HG03521 (cell line): Measurements from ENCODE around the gene ICA1.
"Not testable (repeated sequence)": the region's sequence is repeated elsewhere in the genome, so short reads cannot be mapped to it uniquely, and the experiment has no call there.

Experiments used
- ATAC-seq: cut with Tn5 transposase; IDR thresholded peaks from one replicate; pipeline ENCODE4 v1.9.1; 2021; ENCODE audit warnings: mild to moderate bottlenecking, moderate library complexity; ENCODE audit not compliant: unreplicated experiment

The ICA1 gene

GRCh38 chr7:8109196-8110022 lies 152.6 kb downstream of the ICA1 start:
- no peak for ATAC-seq

DNA sequence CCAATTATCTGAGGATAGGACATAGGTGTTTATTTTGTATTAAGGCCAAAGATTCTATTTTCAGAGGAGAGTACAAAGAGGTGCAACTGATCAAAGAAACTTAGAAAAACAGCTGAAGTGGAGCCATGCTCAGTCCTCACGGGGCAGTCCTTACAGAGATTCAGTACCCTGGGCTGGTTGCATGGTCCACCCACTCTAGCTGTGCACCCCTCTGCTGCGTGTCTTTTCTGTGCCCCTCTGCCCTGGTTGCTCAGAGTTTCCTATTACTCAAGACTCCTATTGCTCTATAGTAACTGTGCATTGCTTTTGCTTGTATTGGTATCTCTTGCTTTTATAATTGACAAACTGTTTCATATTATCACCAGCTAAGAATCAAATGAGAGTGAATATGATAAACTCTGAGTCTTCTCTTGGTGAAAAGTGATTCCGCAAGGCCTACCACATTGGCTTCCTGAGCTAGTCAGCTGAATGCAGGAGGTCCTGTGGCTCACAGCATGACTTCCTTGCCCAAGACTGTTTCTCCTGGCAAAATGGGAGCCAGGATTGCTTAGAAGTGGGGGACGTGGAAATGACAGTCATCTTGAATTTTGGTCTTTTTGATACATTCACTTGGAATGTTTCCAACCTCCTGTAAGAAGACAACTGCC lies 156.4 kb downstream of the ICA1 start:
- ATAC-seq, result no peak

DNA sequence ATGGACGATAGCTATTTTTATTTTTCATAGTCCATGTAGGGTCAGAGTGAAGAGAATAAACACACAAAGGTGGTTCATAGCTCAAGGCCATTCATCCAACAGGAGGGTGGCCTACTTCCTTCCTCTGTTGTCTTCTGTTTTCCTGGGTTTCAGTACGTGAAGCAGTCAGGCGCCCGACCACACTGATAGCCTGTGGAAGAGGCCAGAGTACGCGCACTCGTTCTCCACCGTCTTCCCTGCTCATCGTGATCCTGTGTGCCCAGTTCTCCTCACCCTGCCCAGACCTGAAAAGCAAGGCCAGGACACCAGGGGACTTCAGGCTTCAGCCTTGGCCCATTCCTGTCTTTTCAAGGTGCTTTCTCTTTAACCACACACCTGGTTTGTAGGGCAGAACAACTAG lies 158.7 kb downstream of the ICA1 start:
- ATAC-seq, result no peak

DNA sequence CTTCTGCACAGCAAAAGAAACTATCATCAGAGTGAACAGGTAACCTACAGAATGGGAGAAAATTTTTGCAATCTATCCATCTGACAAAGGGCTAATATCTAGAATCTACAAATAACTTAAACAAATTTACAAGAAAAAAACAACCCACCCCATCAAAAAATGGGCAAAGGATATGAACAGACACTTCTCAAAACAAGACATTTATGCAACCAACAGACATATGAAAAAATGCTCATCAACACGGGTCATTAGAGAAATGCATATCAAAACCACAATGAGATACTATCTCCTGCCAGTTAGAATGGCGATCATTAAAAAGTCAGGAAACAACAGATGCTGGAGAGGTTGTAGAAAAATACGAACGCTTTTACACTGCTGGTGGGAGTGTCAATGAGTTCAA lies 160.7 kb downstream of the ICA1 start:
- not testable (repeated sequence) for ATAC-seq

GRCh38 chr7:8094164-8095140 lies 167.5 kb downstream of the ICA1 start:
- no peak for ATAC-seq

GRCh38 chr7:8092140-8092539 lies 169.8 kb downstream of the ICA1 start:
- no peak for ATAC-seq

DNA sequence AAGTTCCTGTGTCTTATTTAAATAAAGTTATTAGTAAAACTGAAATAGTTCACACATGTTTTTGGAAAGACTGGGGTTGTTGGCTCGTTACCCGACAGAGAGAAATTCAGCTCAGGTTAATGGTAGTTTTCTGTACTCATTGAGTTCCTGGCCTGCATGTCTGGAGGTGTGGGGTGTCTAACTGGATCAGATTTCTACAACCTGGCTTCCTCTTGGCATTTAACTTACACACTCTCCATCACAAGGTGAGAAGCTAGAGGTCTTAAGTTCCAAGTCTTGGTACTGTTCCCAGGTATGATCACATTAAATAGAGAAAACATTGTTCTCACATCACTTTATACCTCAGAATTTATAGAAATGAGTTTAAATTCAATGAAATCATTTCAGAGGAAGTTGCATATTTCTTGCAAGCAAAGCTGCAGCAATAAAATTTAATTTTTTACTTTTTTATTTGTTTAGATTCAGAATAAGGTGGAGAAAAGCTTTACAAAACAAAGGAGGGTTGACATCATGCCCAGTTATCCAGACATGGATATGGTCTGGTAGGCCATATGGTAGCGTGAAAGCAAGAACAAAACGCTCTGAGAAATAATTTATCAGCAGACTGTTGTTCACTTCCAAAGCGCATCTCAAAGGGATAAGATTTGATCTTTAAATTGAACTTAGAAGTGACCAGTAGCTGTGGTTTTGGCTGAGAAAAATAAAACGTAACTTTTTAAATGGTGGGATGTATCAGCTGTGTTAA lies 172.8 kb downstream of the ICA1 start:
- ATAC-seq, result no peak

- ATAC-seq, result no peak
Measured at GRCh38 chr7:8086239-8086638, 175.7 kb downstream of the ICA1 start.

- no peak for ATAC-seq
Measured at GRCh38 chr7:8085420-8085819, 176.5 kb downstream of the ICA1 start.

DNA sequence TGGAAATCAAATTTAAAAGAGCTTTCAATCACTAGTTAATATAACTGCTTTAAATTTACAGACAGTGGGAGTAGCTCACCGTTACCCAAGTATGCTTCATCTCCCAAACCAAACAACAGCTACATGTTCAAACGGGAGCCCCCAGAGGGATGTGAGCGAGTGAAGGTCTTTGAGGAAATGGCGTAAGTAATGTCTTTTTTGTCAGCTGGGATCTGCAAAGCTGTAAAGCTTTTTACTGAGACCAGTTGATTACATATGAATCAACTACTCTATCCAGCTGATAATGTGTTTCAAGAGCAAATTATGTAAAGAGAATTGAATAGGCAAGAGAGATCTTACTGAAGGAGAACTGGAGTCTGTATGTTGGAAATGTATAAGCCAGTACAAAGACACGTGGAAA lies 177.1 kb downstream of the ICA1 start:
- ATAC-seq, result no peak

GRCh38 chr7:8082762-8083161 lies 179.2 kb downstream of the ICA1 start:
- no peak for ATAC-seq

GRCh38 chr7:8078418-8078817 lies 183.5 kb downstream of the ICA1 start:
- ATAC-seq, result no peak

DNA sequence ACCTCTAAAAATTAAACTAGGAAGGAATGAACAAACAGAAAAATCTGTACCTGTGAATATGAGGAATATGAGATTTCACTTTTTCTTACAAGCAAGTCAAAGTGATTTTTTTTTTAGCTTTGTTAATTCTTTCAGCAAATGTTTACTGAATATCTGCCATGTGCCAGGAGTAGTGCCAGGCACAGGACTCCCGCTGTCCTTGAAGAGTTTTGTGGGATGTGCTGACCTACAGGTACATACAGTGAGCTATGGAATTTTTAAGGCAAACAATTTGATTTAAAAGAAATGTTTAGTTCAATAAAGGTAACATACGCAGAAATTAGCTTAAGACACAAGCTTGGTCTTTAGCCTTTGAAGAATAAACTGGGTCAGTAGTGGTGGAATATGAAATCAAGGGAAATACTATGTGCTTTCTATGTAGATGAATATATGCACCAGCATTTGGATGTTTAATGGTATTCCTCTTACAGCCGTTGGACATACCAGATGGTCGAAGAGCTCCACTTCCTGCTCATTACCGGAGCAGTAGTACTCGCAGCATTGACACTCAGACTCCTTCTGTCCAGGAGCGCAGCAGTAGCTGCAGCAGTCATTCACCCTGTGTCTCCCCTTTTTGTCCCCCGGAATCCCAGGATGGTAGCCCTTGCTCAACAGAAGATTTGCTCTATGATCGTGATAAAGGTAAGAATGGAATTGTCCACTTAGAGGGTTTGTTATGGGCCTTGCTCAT lies 191.4 kb downstream of the ICA1 start:
- ATAC-seq, result no peak

DNA sequence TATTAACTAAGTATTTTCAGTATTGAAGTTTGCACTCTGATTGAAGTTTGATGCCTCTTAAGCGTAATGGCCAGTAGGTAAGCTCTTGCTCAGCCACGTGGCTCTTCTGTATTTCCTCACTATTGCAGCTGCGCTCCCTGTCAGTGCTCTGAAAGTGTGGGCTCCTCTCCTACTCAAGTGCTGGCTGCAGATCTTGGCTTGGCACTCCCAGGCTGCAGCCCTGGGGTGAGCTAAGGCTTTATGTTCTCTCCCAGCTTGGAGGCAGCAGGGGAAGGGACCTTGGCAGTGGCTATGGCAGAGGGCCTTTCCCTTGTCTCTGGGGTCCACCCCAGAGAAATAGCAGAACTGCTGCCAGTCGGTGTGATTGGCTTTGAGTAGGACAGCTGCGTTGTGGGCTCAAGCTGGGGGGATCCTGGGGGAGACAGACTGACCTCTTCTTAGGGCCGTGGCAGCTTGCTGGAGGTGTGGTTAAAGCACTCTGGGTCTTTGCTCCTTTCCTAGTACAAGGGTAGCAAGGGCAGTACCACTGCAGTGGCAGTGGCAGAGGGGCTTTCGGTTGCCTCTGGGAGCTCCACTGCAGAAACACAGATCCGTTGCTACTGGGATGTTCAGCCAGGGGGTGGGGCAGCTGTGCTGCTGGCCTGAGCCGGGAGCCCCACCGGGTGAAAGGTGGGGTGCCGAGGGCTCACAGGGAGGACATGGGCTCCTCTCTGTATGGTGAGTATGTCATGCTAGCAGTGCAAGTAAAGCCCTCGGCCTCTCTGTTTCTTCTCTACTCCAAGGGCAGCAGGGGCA lies 192.9 kb downstream of the ICA1 start:
- ATAC-seq, result no peak

GRCh38 chr7:8065356-8065813 lies 196.6 kb downstream of the ICA1 start:
- ATAC-seq, result no peak

DNA sequence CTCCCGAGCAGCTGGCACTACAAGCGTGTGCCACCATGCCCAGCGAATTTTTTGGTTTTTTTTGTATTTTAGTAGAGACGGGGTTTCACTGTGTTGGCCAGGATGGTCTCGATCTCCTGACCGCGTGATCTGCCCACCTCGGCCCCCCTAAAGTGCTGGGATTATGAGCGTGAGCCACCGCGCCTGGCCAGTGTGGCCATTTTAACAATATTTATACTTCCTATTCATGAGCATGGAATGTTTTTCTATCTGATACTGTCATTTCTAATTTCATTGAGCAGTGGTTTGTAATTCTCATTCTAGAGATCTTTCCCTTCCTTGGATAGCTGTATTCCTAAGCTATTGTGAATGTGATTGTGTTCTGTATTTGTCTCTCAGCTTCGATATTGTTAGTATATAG lies 197.1 kb downstream of the ICA1 start:
- no peak for ATAC-seq

DNA sequence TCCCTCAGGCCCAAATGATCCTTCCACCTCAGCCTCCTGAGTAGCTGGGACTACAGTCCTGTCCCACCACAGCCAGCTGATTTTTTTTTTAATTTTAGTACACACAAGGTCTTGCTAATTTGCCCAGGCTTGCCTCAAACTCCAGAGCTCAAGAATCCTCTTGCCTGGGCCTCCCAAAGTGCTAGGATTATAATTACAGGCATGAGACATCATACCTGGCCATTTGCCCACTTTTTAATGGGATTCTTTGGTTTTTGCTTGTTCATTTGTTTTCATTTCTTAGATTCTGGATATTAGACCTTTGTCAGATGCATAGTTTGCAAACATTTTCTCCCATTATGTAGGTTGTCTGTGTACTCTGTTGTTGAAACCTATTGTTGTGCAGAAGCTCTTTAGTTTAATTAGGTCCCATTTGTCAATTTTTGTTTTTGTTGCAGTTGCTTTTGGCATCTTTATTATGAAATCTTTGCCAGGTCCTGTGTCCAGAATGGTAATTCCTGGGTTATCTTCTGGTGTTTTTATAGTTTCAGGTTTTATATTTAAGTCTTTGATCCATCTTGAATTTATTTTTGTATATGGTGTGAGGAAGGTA lies 198.2 kb downstream of the ICA1 start:
- ATAC-seq, result no peak

- not testable (repeated sequence) for ATAC-seq
Measured at GRCh38 chr7:8063300-8063699, 198.7 kb downstream of the ICA1 start.
